B cell (primary cell): ENCODE measurements around the gene EPB41L5. TPM values are rescaled to one million over a fixed set of nuclear protein-coding genes. Genes with fewer than 3 reads are reported as not detected.

ENCODE experiments used
- ATAC-seq: fragments of 200-7000 bp; cut with Tn5 transposase; one replicate; pipeline ENCODE4 v1.10.0; 2021; ENCODE audit warnings: low read depth, mild to moderate bottlenecking, moderate number of reproducible peaks, moderate library complexity
- CTCF ChIA-PET: fragments of 350-600 bp; sonication (Branson Sonifier 250); formaldehyde crosslinking; loops from one replicate; lab custom pipeline; 2021; ENCODE audit warnings: antibody characterized with exemption, inconsistent platforms; lab: Charles Lee
- POLR2A ChIA-PET: fragments of 350-600 bp; sonication (Branson Sonifier 250); formaldehyde crosslinking; loops from one replicate; lab custom pipeline; 2021; ENCODE audit warnings: antibody characterized with exemption; lab: Charles Lee
- DNase-seq: peaks from one replicate; pipeline ENCODE4 v3.0.0; 2013
- H2AFZ ChIP-seq: 2 replicates; pipeline ENCODE4 v1.6.1; 2012; ENCODE audit warnings: mild to moderate bottlenecking, low read depth, low read length; ENCODE audit not compliant: insufficient read depth, poor library complexity, severe bottlenecking
- H3K27ac ChIP-seq, 2 donors: 1 replicate in 1 of 2; 2 replicates in 1 of 2; pipeline ENCODE4 v1.5.1; 2012 to 2013; ENCODE audit warnings: low read length in 2 of 2, mild to moderate bottlenecking in 2 of 2, moderate library complexity in 1 of 2
- H3K27me3 ChIP-seq, 4 experiments: fragments of 200-600 bp in 1 of 4; sonication (generic) in 1 of 4; replicated peaks in 1 of 4; 1 replicate in 2 of 4; 2 replicates in 2 of 4; pipeline versions ENCODE4 v1.6.1 to v1.7.0; 2013 to 2016; ENCODE audit warnings: low read length in 3 of 4, mild to moderate bottlenecking in 2 of 4, mixed read lengths in 1 of 4, moderate library complexity in 1 of 4; ENCODE audit not compliant: insufficient read depth in 4 of 4, control insufficient read depth in 3 of 4; ENCODE audit errors: control extremely low read depth in 1 of 4
- H3K36me3 ChIP-seq, 2 experiments: replicated peaks in 1 of 2; 1 replicate in 1 of 2; 2 replicates in 1 of 2; pipeline versions ENCODE4 v1.6.1 to v1.7.1; 2013; ENCODE audit warnings: low read length in 1 of 2; ENCODE audit not compliant: insufficient read depth in 2 of 2, control insufficient read depth in 1 of 2; ENCODE audit errors: control extremely low read depth in 1 of 2, extremely low read depth in 1 of 2
- H3K4me1 ChIP-seq, 2 donors: fragments of 200-600 bp in 1 of 2; sonication (generic) in 1 of 2; 1 replicate in 1 of 2; 2 replicates in 1 of 2; pipeline versions ENCODE4 v1.5.1 to v1.6.1; 2013 to 2017; ENCODE audit warnings: low read length in 2 of 2; ENCODE audit not compliant: control insufficient read depth in 2 of 2, insufficient read depth in 2 of 2
- H3K4me2 ChIP-seq: replicated peaks from 2 replicates; pipeline ENCODE3; 2012; ENCODE audit warnings: mild to moderate bottlenecking, low read depth, low read length; ENCODE audit not compliant: poor library complexity, severe bottlenecking
- H3K4me3 ChIP-seq, 5 experiments: fragments of 200-600 bp in 1 of 5; sonication (generic) in 1 of 5; 1 replicate in 3 of 5; 2 replicates in 2 of 5; pipeline versions ENCODE4 v1.5.1 to v1.7.0; 2011 to 2016; ENCODE audit warnings: low read length in 4 of 5, mild to moderate bottlenecking in 4 of 5, low read depth in 2 of 5, control low read depth in 1 of 5, moderate library complexity in 1 of 5; ENCODE audit not compliant: insufficient read depth in 1 of 5; ENCODE audit errors: control extremely low read depth in 1 of 5, extremely low read depth in 1 of 5
- H3K79me2 ChIP-seq: fragments of 200-600 bp; sonication (generic); one replicate; pipeline ENCODE4 v1.6.0; 2016; ENCODE audit warnings: low read length; ENCODE audit not compliant: control insufficient read depth, insufficient read depth
- H3K9ac ChIP-seq: fragments of 200-600 bp; sonication (generic); 2 replicates; pipeline ENCODE4 v1.6.1; 2017; ENCODE audit warnings: mild to moderate bottlenecking, low read length, moderate library complexity
- H3K9me3 ChIP-seq, 3 donors: one replicate each; pipeline versions ENCODE4 v1.6.1 to v1.7.1; 2013; ENCODE audit warnings: low read length in 2 of 3; ENCODE audit not compliant: control insufficient read depth in 2 of 3, insufficient read depth in 1 of 3; ENCODE audit errors: control extremely low read depth in 1 of 3
- H4K20me1 ChIP-seq: 2 replicates; pipeline ENCODE4 v1.6.0; 2012; ENCODE audit warnings: mild to moderate bottlenecking, low read length; ENCODE audit not compliant: insufficient read depth, control insufficient read depth, poor library complexity, severe bottlenecking
- H3K27ac Mint-ChIP-seq: one replicate; pipeline ENCODE4 v1.8.0; 2021; ENCODE audit warnings: mixed read lengths
- H3K27me3 Mint-ChIP-seq: one replicate; pipeline ENCODE4 v1.8.0; 2021; ENCODE audit warnings: mixed read lengths
- H3K4me1 Mint-ChIP-seq: one replicate; pipeline ENCODE4 v1.8.0; 2021; ENCODE audit warnings: mixed read lengths
- H3K4me3 Mint-ChIP-seq: one replicate; pipeline ENCODE4 v1.8.0; 2021; ENCODE audit warnings: mixed read lengths
- H3K9me3 Mint-ChIP-seq: one replicate; pipeline ENCODE4 v1.8.0; 2022; ENCODE audit warnings: mixed read lengths; ENCODE audit not compliant: insufficient read depth
- CTCF ChIP-seq: fragments of 200-600 bp; IDR thresholded peaks from one replicate; pipeline ENCODE4 v1.8.0; 2022; ENCODE audit warnings: antibody characterized with exemption, mild to moderate bottlenecking
- EZH2 ChIP-seq: IDR thresholded peaks from 2 replicates; pipeline ENCODE4 v1.6.1; 2012; ENCODE audit warnings: borderline replicate concordance, low read depth, mild to moderate bottlenecking, moderate library complexity, low read length; ENCODE audit not compliant: insufficient read depth, poor library complexity, severe bottlenecking
- whole genome bisulfite sequencing: methylation state at CpG from one replicate; pipeline ENCODE4 v1.1.5; 2013; ENCODE audit warnings: missing lambda C conversion rate; ENCODE audit not compliant: insufficient coverage; 5-methylcytosine and 5-hydroxymethylcytosine counted together
- intact Hi-C: fragments of 100-400 bp; cut with micrococcal nuclease; formaldehyde crosslinking; loops from one replicate; pipeline ENCODE4 v1.10.0; 2022
- polyA plus RNA-seq: library from polyadenylated mRNA; depleted of rRNA; stranded (reverse); fragments of >200 nt; gene quantifications from 2 replicates; pipeline ENCODE4 v1.2.3, GENCODE V29; 2012
- total RNA-seq, 2 donors: library from RNA; stranded (reverse); fragments of 120-200 nt in 1 of 2; gene quantifications; 1 replicate in 1 of 2; 2 replicates in 1 of 2; pipeline versions ENCODE4 v1.2.3 to v1.2.4, GENCODE V29; 2013 to 2022

The EPB41L5 gene
- total and polyA plus RNA-seq, 2 donors (not counting 1 experiment from before 2014, with no cell fraction given): 3.9 to 14.0 TPM

- Histone ChIP-seq H3K9ac (no peak overlapping the region), H3K79me2 (no peaks in the 10 kb centered on the region), H4K20me1 (no peaks in the 10 kb centered on the region), H3K36me3 (no peaks in the 10 kb centered on the region), H3K4me1 (no peaks in the 10 kb centered on the region), H3K27ac (no peak overlapping the region), H3K9me3 (no peaks in the 10 kb centered on the region), H2AFZ (no peak overlapping the region), H3K4me2 (no peak overlapping the region), H3K27me3 (no peaks in the 10 kb centered on the region), H3K4me3 (no peak overlapping the region)
- WGBS: no CpG with 5 or more reads among the region's 4 CpGs
- H3K27me3 Mint-ChIP-seq: no peaks in the 10 kb centered on the region
- TF ChIP-seq CTCF (no peak), EZH2 (no peak)
- no peak overlapping the region for H3K4me3 Mint-ChIP-seq
- intact Hi-C loops: no loop called here
- H3K9me3 Mint-ChIP-seq: no peaks in the 10 kb centered on the region
- H3K27ac Mint-ChIP-seq: no peak overlapping the region
- ChIA-PET CTCF (no interaction called here), POLR2A (no interaction called here)
- no peaks in the 10 kb centered on the region for H3K4me1 Mint-ChIP-seq
- ATAC-seq (no peak), DNase-seq (no peak)
Observed at GRCh38 chr2:120140866-120141265, 128.0 kb downstream of the EPB41L5 start.

- ATAC-seq (no peak), DNase-seq (no peak)
- Histone ChIP-seq H2AFZ (no peak overlapping the region), H4K20me1 (no peaks in the 10 kb centered on the region), H3K4me3 (no peak overlapping the region), H3K4me2 (no peak overlapping the region), H3K27ac (no peak overlapping the region), H3K9ac (no peak overlapping the region), H3K9me3 (no peaks in the 10 kb centered on the region), H3K4me1 (no peaks in the 10 kb centered on the region), H3K27me3 (no peaks in the 10 kb centered on the region), H3K36me3 (no peaks in the 10 kb centered on the region), H3K79me2 (no peaks in the 10 kb centered on the region)
- 100% methylated on average over 1 of the region's 2 CpGs for WGBS
- POLR2A ChIA-PET: no interaction called here
- Mint-ChIP-seq H3K4me1 (no peaks in the 10 kb centered on the region), H3K9me3 (no peaks in the 10 kb centered on the region), H3K4me3 (no peak overlapping the region), H3K27me3 (no peaks in the 10 kb centered on the region), H3K27ac (no peak overlapping the region)
- CTCF ChIA-PET: interaction anchor here (1.0 kb wide), 1 partner anchor 33 kb away, joined by 3 read pairs; no protein-coding TSS in a partner anchor
- intact Hi-C loops: no loop called here
- no peak for TF ChIP-seq EZH2
- no peak for TF ChIP-seq CTCF
Observed at GRCh38 chr2:120141300-120142069, 128.6 kb downstream of the EPB41L5 start.
